ENCODE measurements around the gene ELMO1.
A peak's percentile ranks its signal among the peaks of the same experiment; 100 is the strongest.

Gene ELMO1

DNA sequence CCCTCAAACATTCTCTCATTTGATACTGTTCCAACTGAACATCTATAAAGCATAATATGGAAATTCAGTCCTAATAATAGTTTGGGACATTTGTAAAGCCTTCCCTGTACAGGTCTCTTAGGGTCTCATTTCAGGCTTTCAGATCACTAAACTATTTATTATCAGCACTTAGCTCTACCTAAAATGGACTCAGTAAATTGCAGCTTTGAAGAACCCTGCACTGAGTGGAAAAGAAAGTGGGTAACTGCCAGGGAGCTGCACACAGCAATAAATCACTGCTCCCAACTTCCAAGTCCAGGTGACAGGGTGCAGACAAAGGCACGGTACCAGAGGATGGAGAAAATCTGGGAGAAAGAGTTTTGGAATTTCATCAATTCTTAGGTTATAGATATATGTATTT, 559.5 kb downstream of the ELMO1 start:
- DNase-seq: no peak

DNA sequence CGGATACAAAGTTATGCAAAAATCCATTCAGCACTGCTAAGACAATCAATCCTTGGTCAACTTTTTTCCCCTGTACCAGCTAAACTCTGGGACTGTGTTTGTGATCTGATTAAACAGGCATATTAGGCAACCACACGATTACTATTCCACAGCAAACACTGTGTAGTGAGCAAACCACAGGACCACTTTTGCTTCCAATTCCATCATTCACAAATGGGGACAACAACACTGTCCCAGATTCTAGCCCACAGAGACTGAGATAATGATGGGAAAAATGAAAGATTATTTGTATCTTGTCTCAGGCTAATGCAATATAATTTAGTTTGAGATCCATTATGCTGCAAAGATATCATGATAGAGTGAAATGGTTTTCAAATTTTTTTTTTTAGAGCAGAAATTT, 560.7 kb downstream of the ELMO1 start:
- DNase-seq: no peak

DNA sequence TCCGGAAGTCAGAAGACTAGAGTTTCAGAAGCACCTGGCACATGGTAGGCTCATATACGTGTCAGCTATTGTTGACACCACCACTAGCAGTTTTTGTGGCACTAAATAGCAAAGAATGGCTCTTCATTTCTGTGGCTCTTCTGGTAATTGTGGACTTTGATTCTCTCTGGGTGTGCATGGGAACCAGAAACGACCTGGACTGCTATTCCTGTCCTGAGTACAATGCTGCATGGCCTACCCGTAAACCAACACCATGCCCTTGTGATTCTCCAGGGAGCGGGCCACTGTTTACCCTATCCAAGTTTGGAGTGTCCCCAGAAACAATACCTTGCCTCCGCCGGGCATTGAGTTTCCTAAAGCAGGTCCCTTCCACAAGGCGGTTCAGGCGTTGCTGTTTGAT, 561.4 kb downstream of the ELMO1 start:
- DNase-seq: no peak

DNA sequence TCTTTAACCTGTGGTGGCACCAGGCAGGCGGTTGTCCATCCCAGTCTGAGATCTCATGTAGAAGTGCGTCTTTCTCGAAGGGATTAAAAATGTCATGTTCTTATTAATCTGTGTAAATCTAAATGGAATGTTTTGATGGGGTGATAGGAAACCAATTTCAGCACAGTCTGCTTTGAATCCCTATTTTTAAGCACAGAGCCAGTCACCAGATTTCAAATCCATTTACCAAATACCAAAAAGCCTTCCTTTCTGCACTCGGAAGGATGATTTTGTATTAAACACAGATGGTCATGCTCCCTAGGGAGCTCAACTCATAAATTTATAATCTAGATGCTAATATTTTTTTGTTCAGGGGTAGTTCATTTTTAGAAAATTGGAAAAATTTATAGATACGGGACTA, 563.8 kb downstream of the ELMO1 start:
- DNase-seq: no peak

DNA sequence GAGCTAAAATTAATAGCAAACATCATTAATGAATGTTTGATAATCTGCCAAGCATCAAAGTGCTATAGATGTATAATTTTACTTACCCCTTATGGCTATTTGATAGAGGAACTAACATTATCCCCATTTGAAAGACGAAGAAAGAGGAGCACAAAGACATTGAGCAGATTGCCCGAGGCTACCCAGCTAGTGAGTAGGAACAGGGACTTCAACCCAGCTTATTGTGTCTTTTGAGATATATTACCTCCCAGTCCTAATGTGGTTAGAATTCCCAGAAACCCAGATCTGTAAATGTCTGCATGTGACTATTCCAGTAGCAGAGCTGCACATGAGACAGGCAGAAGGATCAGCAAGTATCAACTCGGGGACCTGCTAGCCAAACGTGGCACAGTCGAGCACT, 564.3 kb downstream of the ELMO1 start:
- no peak for DNase-seq

DNA sequence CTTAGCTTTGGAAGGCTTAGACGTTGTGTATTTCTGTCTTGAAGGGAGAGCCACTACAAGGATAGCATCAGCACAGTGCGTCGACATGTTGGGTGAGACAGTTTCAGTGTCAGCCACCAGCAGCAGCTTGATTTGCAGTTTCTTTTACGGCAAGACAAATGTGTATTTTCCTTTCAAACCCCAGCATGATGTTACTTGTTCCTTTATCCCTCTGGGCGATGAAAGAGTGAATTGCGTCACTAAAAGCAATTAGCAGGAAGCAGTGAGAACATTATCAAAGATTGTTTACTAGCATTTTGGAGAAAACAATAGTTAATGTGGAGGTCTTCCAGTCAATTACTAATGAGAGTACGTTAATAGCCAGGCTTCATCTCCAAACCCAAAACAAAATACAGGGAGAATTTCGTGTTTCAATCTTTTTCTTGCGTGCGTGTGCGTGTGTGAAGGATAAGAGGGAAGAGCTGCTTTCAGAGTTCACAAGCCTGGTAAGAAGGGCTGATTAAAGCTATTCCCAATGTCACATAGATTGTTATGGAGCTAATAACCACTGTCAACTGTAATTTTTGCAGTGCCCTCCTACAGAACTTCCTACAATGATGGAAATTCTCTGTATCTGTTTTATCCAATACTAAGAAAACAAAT, 567.3 kb downstream of the ELMO1 start:
- DNase-seq: no peak

DNA sequence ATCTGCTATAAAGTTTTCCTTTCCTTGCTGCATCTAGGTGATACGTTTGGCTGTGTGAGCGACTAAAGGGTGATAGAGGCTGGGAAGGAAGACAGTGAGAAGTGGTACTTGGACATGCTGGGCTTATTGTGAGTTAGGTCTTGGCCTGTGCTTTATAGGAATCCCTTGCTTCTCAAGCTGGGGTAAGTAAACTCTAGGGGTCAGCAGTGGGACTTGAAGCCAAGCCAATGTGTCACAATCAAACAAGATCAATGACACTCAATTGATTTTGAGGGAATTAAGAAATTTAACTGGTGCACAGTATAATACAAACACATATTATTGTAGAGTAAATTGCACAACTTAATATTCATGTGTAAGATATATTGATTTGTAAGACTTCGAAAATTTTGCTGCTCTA, 568.6 kb downstream of the ELMO1 start:
- DNase-seq: peak; percentile 4

DNA sequence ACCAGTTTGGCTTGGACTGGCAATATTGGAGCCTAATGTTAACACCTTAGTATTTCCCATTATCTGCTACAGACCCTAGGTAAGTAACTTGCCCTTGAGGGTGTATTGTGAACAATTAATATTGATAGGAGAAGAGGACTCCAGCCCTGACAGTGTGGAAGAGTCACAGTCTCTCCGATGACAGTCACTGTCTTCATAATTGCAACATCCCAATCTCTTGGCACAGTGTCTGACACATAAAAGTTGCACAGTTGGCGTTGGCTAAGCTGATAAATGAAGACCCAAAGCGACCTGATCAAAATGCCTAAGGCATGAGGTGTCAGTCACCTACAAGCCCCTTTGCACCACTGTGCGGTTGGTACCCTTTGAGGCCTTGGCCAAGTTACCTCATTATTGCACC, 569.6 kb downstream of the ELMO1 start:
- DNase-seq: no peak

DNA sequence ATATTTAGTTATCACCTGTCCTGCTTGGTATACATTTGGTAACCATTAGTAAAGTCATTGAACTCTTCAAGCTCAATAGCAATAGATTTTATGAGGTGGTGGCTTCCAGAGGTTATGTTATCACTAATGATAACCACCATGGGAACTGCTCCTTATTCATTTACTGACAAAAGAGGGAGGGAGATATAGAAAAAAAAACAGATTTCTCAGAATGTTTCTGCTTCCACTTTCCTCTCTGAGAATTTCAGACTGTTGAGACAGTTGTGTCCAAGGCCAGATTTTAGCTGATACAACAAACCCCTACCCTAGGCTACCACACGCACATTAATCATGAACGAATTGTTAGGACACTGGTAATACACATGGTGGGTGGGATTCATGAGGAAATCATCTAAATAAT, 570.4 kb downstream of the ELMO1 start:
- DNase-seq: no peak

DNA sequence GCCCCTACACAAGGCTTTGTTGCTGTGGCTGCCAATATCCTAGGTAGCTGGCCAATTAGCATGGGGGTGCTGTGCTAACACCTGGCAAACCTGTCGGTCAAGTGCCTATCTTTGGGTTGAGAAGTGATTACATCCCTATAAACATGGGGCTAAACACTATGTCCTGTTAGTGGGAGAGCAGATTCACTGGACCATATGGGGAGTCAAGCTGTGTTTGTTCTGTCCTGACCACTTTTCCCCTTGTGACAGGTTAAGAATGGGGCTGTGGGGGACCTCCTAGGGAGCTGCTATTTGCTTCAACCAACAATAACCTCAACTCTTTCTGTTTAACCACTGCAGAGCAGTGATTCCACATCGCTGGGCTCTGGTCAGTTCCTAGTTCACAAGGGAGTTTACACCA, 572.9 kb downstream of the ELMO1 start:
- DNase-seq: no peak

DNA sequence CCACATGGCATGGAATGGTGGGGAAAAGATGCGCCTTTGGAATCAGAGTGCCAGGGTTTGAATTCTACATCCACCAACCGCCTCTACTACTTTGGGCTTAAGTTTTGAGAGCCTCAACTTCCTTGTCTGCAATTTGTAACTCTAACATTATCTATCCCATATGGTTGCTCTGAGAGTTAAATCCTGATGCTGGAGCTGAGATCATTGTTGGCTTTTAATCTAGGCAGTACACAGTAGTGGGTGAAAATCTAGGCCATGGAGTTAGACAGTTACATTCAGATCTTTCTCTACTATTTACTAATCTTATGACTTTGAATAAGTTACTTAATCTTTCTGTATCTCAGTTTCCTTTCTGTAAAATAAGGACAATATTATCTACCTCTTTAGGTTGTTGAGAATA, 574.6 kb downstream of the ELMO1 start:
- DNase-seq: no peak

DNA sequence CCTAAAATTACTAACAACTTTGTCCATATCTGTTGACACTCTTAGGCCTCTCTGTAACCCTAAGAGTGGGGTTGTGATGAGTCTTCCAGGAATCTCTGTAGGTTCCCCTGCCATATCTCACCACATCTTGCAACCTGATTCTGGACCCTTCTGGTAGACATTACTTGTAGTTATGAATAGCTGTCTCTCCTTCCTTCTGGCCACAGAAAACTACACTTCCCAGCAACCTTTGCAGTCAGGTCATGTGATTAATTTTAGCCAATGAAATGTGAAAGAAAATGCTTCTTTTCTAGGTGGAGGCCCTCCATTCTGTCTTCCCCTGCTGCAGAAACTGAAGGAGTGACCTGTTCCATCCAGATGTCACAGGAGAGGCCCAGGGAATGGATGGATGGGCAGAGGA, 576.8 kb downstream of the ELMO1 start:
- DNase-seq: peak; percentile 38

DNA sequence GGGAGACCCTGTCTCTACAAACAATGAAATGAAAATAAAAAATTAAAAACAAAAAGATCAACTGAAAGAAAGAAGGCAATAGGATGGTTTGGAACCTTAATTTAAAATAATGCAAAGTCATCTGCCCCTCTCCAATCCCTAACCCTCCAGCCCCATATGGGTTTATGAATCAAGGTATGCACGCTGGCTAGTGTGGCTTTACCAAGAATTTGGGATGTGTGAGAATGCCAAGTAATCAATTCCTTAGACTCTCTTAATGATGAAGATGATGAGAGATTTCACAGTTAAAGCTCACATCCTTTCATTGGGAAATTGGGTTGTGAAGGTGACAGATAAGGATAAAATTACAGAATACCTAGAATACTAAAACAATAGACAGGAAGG, 577.3 kb downstream of the ELMO1 start:
- no peak for DNase-seq

DNA sequence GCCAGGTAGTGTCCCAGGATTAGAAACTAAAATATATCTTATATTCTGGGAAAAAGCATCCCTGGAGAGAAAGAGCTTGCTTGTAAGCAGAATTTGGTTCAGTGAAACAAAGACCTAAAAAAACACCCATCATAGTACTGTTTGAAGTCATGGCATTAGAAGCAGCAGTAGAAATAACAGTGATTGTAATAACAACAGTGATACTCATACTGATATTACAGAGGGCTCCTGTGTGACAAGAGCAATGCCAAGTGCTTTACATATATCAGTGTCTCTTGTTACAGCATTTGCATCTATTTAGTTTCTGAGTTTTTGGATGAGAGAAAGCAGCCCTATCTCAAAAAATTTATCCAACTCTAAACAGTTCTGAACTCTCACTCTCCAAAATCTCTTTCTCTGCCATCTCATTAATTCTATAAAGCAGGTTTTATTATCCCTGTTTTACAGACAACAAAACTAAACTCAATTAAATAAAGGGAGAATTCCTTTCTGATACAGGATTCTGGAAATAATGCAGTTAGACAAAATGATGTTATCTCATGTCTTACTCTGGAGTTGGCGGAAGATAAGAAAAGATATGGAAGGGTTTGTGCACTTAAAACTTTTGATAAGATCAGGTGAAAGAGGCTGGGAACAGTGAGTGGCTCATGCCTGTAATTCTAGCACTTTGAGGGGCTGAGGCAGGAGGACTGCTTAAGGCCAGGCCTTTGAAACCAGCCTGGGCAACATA, 577.9 kb downstream of the ELMO1 start:
- DNase-seq: no peak

DNA sequence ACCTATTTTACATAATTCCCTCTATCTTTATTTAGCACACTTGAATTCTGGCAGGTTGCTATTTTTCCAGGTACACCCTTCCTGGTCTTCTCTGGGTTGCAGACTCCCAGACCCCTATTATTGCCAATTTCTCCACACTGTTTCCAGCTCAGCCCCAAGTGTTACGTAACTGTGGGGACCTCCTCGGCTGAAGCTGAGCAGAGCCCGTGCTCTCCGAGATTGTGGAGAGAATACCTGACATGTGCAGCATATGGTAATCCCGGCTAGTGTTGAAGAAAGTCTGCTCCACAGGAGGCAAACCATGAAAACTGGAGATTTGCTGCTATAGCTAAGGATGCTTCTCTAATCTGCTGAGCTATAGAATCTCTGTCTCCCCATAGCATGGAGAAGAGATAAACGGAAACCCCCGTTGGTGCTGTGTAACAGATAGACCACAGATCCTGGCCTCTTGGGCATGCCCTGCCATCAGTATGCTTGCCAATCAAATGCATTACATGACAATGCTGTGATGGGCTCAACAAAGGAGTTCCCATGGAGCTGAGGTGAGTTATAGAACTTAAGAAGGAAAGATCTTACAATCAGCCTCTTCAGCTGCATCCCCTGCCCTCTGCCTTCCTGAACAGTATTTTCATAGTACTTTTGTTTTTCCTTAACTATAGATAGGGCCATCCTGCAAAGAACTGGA, 579.8 kb downstream of the ELMO1 start:
- DNase-seq: no peak

DNA sequence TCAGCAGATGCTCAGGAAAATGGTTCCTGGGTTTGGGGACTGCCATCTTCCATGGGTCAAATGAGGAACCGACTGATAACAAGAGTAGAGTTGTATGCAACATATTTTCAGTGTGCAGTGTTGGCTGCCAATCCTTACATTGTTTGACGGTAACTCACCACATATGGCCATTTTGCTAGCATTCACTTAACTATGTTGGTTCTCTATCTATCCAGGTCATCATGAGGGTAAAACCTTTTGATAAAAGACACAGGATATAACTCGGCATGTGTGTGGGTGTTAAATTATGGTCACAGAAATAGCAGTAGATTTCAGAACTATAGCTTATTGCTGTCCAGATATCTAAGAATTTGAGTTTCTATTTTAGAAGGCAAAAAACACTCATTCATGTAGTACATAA, 583.6 kb downstream of the ELMO1 start:
- DNase-seq: no peak

DNA sequence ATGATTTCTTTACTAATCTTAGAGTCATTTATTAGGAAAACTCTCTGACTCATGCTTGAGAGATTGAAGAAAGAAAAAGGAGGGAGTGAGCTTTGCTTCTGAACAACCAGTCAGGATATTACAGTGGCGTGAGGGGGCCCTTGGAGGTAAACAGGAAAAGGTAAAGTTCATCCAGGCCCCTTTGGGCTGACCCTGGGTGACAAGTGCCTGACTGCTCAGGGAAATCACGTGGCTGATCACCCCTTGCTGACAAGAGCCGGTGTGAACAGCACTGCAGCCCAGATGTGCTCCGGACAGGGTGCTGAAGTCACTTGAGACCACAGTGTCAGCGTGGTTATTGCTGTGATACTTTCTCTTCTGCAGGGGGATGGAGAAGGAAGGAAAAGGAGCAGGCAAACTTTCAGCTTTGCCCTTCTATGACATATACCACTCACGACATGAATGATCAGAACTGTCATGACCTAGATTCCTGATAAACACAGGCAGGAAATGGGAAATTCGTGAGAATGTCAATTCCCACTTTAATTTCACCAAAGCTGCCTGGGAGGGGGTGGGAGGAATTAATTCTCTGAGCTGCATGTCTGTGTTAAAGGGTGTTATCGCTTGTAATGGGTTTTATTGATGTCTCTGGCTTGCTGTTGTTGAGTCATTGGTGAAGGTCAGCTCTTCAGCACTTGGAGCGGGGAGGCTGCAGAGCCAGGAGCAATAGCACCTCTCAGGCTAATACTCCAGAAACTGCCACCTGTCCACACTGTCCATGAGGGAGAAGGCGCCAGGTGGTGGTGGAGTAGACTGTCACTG, 584.6 kb downstream of the ELMO1 start:
- DNase-seq: no peak

DNA sequence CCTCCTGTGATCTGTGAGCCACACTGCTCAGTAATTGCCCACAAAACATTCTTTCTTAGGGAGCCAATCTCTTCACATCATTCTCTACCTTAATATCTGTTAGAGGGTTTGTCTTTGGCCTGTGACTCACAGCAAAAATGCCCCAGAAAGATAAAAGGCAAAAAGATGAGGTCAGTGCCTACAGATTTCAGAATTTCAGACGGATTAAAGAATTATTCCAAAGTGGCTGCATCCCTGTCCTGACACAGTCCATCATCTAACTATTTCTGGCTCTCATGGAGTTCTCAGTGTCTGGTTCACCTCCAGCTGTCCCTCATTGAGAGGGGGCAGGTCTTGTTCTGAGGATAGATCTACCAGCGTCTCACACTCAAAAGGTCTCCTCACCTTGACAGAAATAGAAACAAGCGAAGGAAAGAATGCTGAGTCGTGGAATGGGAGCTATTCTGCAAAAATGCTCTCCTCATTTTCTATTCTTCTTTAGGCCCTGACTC, 585.8 kb downstream of the ELMO1 start:
- DNase-seq: no peak

DNA sequence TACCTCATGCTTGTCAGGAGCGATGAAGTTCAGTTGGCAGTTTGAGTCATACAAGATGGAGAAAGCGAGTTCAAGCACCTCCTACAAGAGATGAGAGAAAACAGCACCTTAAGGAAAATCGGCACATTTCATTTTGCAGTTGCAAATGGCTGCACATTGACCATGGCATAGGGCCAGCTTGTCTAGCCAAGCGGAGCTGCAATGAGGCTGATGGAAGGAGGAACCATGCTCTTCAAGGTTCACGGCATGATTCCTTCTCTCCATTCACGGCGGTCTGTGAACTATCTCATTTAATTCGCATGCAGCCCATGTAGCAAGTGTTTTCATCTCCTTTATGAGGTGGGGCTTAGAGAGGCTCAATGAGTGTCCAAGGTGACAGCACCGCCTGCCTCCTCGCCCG, 587.0 kb downstream of the ELMO1 start:
- no peak for DNase-seq

DNA sequence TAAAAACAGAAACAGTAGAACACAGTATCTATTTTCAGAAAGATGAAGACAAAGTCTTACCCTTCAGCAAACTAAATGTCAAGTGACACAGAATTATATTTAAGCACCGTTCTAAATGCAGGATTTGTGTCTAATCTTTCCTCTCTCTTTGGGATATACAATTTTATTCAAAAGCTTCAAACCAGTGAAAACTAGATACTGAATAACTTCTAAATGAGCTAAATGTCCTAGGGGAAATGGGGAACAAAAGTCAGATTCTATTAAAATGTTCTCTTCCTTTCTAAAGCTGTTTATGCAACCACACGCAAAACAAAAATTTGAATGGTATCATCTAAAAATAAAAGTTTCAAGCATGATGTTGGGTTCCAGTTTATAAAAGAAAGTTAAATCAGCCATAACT, 588.0 kb downstream of the ELMO1 start:
- no peak for DNase-seq

DNA sequence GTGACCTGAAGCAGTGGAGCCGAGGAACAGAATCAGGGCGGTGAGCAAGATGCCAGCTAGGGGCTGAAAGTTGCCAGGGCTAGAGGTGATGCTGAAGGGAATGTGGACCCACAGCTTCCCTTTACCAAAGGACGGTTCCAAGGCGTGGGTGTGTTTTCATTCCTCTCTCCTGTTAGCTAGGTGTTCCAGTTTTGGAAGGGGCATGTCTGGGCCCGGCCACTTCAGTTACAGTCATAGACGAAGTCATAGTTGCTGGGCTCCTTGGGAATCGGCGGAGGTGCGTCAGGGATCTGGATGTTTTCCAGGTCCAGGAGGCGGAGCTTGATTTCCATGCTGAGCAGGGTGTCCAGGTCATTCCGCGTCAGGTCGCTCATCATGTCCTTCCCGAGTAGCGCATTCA, 593.3 kb downstream of the ELMO1 start:
- no peak for DNase-seq

DNA sequence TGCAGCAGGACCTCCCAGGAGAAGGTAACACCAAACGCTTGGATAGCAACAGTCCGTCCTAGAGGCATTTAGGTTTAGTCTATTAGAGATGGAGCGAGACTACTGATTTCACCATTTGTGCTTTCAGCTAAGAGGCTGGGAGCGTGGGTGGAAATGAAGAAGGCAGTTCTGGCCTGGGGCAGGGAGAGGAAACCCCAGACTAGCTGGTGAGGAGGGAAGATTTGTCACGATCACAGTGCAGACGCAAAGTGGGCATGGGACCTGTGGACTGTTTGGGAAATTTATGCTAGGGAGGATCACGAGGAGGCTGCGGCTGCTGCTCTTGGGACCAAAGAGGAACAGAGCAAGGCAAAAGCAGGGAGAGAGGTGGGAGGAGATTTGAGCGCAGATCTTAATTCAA, 594.0 kb downstream of the ELMO1 start:
- DNase-seq: no peak

DNA sequence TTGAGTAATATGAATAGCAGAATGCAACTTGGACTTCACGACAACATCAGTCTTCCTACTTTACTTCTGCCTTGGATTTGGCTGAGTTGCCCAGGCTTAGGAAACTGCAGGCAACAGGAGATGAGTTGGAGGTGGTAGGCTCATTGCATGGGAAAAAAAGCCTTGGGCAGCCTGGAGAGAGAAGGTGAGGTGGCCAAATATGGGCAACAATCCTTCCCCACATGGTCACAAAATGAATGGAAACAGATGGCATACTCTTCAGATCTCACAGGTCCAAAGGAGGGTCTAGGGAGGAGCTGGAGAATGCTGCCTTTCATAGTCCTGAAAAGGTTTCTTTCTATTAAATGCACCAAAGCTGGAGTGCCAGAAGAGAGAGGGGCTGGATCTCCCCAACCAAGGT, 595.7 kb downstream of the ELMO1 start:
- no peak for DNase-seq

DNA sequence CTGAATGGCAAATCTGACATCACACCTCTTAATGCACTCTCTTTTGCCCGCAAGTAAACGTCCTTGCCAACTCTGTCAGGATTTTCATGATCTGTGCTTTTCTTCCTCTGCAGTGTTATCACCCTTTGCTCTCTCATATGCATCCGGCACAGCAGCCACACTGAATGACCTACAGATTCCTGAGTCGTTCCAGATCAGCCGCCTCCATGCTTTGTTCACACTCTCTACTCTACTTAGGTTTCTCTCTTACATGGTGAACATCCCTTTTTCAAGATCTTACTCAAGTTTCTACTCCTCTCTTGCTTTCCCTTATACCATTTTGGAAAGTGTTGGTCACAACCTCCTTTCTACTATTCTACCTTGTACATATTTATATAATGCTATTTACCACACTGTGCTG, 596.6 kb downstream of the ELMO1 start:
- DNase-seq: no peak
